Hematopoietic multipotent progenitor cell treated with erythropoietin and hydrocortisone succinate and interleukin-3 and kit ligand, for 6 days (in vitro differentiated cells): ENCODE data around the gene INPP5B.
"Not testable (repeated sequence)": the region's sequence is repeated elsewhere in the genome, so short reads cannot be mapped to it uniquely, and the experiment has no call there.

ENCODE experiments used
- DNase-seq: peaks from one replicate; pipeline ENCODE4 v3.0.0-alpha.2; 2015

INPP5B gene

GRCh38 chr1:37947364-37947763, 511 bp upstream of the INPP5B start:
- peak; percentile 49 for DNase-seq

- peak; percentile 57 for DNase-seq
These were observed 830 bp downstream of the INPP5B start for GRCh38 chr1:37945743-37946702.

GRCh38 chr1:37945251-37945650, 1.6 kb downstream of the INPP5B start:
- DNase-seq, result no peak

- DNase-seq, result no peak
These were observed 2.0 kb downstream of the INPP5B start for GRCh38 chr1:37944816-37945215.

- no peak for DNase-seq
These were observed 2.6 kb downstream of the INPP5B start for GRCh38 chr1:37944086-37944763.

- DNase-seq, result no peak
These were observed 6.4 kb downstream of the INPP5B start for GRCh38 chr1:37940299-37940947.

- DNase-seq, result not testable (repeated sequence)
These were observed 10.1 kb downstream of the INPP5B start for GRCh38 chr1:37936760-37937159.

- DNase-seq, result no peak
These were observed 14.1 kb downstream of the INPP5B start for GRCh38 chr1:37932759-37933158.

- peak; percentile 98 for DNase-seq
These were observed 15.3 kb downstream of the INPP5B start for GRCh38 chr1:37931361-37932158.

GRCh38 chr1:37931102-37931360, 15.8 kb downstream of the INPP5B start:
- DNase-seq, result peak; percentile 50

GRCh38 chr1:37930246-37931101, 16.4 kb downstream of the INPP5B start:
- DNase-seq, result peak; percentile 71

GRCh38 chr1:37926038-37926924, 20.6 kb downstream of the INPP5B start:
- DNase-seq, result no peak

- DNase-seq, result no peak
These were observed 21.5 kb downstream of the INPP5B start for GRCh38 chr1:37925316-37925715.

GRCh38 chr1:37923551-37923889, 23.3 kb downstream of the INPP5B start:
- no peak for DNase-seq

- peak; percentile 98 for DNase-seq
These were observed 23.9 kb downstream of the INPP5B start for GRCh38 chr1:37922767-37923550.

GRCh38 chr1:37919277-37919676, 27.6 kb downstream of the INPP5B start:
- DNase-seq, result peak; percentile 83

- DNase-seq, result peak; percentile 63
These were observed 31.3 kb downstream of the INPP5B start for GRCh38 chr1:37915476-37916093.

- peak; percentile 26 for DNase-seq
These were observed 32.0 kb downstream of the INPP5B start for GRCh38 chr1:37914719-37915475.

- DNase-seq, result not testable (repeated sequence)
These were observed 35.4 kb downstream of the INPP5B start for GRCh38 chr1:37911478-37911877.
